ENCODE data around the gene USP40.

DNA sequence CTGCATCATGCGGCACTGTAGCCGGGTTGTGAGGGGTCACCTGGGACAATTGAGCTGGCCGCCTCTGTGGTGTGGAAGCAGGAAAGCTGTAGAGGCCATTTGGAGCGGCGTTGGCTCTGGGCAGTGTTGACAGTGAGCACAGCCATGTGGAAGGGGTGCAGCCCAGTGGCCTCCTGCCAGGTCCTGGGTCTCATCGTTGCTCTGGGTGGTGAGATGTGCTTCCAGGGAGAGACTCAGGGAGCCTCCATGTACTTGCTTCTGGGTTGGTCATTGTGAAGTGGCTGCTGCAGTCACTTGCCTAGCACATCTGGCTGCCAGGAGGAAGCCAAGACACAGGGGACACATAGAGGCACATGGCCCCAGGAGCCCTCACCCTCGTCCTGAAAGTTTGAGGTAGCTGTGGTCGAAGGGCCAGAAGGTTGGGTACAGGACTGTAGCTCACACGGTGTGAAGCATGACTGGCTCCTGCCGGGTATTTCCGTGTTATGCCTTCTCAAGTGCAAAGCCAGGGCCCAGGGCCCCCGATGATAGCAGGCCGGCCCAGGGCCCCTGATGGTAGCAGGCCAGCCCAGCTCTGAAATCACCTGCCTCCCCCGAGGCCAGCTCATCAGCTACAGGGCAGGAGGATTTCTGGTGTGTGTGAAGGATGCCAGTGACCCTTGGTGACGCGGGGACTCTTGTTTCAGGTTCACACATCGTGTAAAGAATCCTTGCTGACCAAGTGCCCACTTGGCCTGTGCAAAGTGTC is 129.7 kb downstream of the USP40 start:
- TF ChIP-seq RNF2 (IDR thresholded peaks at IDR 0.05; ENCODE audit: borderline replicate concordance, low read depth, low read length, missing control alignments, poor library complexity, severe bottlenecking) (no peak), GABPA (IDR thresholded peaks at IDR 0.05; ENCODE audit: borderline replicate concordance, insufficient read depth, low read length) (no peak), RFX5 (IDR thresholded peaks at IDR 0.05; ENCODE audit: borderline replicate concordance, low read depth, low read length) (no peak), TCF12 (IDR thresholded peaks at IDR 0.05; ENCODE audit: low read depth, low read length) (no peak), BCL11A (IDR thresholded peaks at IDR 0.05; ENCODE audit: low read depth in 2 of 2, low read length in 2 of 2) (no peak), TEAD4 (IDR thresholded peaks at IDR 0.05; ENCODE audit: low read depth, low read length) (no peak), TBP (IDR thresholded peaks at IDR 0.05; ENCODE audit: low read depth, low read length) (no peak), POLR2A (IDR thresholded peaks at IDR 0.05; ENCODE audit: control extremely low read depth in 1 of 2, low read depth in 2 of 2, low read length in 2 of 2) (no peak), EZH2 (IDR thresholded peaks at IDR 0.05; ENCODE audit: low read depth, low read length, severe bottlenecking) (no peak), TAF1 (IDR thresholded peaks at IDR 0.05; ENCODE audit: low read depth, low read length) (no peak), SRF (IDR thresholded peaks at IDR 0.05; ENCODE audit: low read depth, low read length) (no peak), CREB1 (IDR thresholded peaks at IDR 0.05) (no peak)
- TF ChIP-seq, protein P1, sequence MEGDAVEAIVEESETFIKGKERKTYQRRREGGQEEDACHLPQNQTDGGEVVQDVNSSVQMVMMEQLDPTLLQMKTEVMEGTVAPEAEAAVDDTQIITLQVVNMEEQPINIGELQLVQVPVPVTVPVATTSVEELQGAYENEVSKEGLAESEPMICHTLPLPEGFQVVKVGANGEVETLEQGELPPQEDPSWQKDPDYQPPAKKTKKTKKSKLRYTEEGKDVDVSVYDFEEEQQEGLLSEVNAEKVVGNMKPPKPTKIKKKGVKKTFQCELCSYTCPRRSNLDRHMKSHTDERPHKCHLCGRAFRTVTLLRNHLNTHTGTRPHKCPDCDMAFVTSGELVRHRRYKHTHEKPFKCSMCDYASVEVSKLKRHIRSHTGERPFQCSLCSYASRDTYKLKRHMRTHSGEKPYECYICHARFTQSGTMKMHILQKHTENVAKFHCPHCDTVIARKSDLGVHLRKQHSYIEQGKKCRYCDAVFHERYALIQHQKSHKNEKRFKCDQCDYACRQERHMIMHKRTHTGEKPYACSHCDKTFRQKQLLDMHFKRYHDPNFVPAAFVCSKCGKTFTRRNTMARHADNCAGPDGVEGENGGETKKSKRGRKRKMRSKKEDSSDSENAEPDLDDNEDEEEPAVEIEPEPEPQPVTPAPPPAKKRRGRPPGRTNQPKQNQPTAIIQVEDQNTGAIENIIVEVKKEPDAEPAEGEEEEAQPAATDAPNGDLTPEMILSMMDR (IDR thresholded peaks at IDR 0.05; ENCODE audit: control extremely low read depth in 1 of 3, insufficient read depth in 1 of 3, low read depth in 1 of 3, low read length in 3 of 3) = no peak
- TF ChIP-seq, protein P2, sequence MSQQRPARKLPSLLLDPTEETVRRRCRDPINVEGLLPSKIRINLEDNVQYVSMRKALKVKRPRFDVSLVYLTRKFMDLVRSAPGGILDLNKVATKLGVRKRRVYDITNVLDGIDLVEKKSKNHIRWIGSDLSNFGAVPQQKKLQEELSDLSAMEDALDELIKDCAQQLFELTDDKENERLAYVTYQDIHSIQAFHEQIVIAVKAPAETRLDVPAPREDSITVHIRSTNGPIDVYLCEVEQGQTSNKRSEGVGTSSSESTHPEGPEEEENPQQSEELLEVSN (IDR thresholded peaks at IDR 0.05) = no peak
